Caco-2 (cell line): ENCODE measurements around the gene DLGAP4. TPM values are rescaled to one million over a fixed set of nuclear protein-coding genes. Genes with fewer than 3 reads are reported as not detected.

ENCODE experiments used
- BruUV-seq: library from RNA; stranded (reverse); fragments of 400-500 nt; replicated peaks from 2 replicates; lab custom pipeline; 2021; lab: Mats Ljungman, UMichigan
- CTCF ChIA-PET: fragments of 300-600 bp; sonication (Branson Sonifier 250); formaldehyde crosslinking; loops from one replicate; lab custom pipeline; 2022; ENCODE audit warnings: antibody characterized with exemption; lab: Charles Lee
- POLR2A ChIA-PET: fragments of 300-600 bp; sonication (Branson Sonifier 250); formaldehyde crosslinking; loops from one replicate; lab custom pipeline; 2022; ENCODE audit warnings: antibody characterized with exemption; lab: Charles Lee
- DNase-seq, 2 experiments: peaks; one replicate each; pipeline versions ENCODE4 v3.0.0 to v3.0.0-alpha.2; 2020 to 2022
- H3K27me3 ChIP-seq: replicated peaks from 2 replicates; pipeline ENCODE4 v1.6.0; 2011; ENCODE audit warnings: low read length; ENCODE audit not compliant: control insufficient read depth, insufficient read depth
- H3K36me3 ChIP-seq: 2 replicates; pipeline ENCODE4 v1.5.1; 2011; ENCODE audit warnings: low read length; ENCODE audit not compliant: control insufficient read depth, insufficient read depth
- H3K4me1 ChIP-seq: fragments of 250-450 bp; sonication (Bioruptor Pico); 2 replicates; pipeline ENCODE4 v1.5.1; 2020; ENCODE audit warnings: mild to moderate bottlenecking
- H3K4me3 ChIP-seq: 2 replicates; pipeline ENCODE4 v1.5.1; 2011; ENCODE audit warnings: low read depth, mild to moderate bottlenecking, control low read depth, low read length
- H3K9me3 ChIP-seq: fragments of 250-450 bp; sonication (Bioruptor Pico); 2 replicates; pipeline ENCODE4 v1.5.1; 2020; ENCODE audit warnings: mild to moderate bottlenecking, moderate library complexity
- H3K27ac Mint-ChIP-seq: one replicate; pipeline ENCODE4 v1.8.0; 2022; ENCODE audit warnings: mixed read lengths; ENCODE audit not compliant: unreplicated experiment
- H3K27me3 Mint-ChIP-seq: one replicate; pipeline ENCODE4 v1.8.0; 2022; ENCODE audit warnings: mixed read lengths; ENCODE audit not compliant: insufficient read depth, unreplicated experiment
- H3K36me3 Mint-ChIP-seq: one replicate; pipeline ENCODE4 v1.8.0; 2022; ENCODE audit warnings: mild to moderate bottlenecking, mixed read lengths; ENCODE audit not compliant: insufficient read depth, unreplicated experiment
- H3K4me1 Mint-ChIP-seq: one replicate; pipeline ENCODE4 v1.8.0; 2022; ENCODE audit warnings: low read depth, mixed read lengths; ENCODE audit not compliant: unreplicated experiment
- H3K4me3 Mint-ChIP-seq: one replicate; pipeline ENCODE4 v1.8.0; 2022; ENCODE audit warnings: mild to moderate bottlenecking, moderate library complexity, mixed read lengths; ENCODE audit not compliant: unreplicated experiment
- H3K9me3 Mint-ChIP-seq: one replicate; pipeline ENCODE4 v1.8.0; 2022; ENCODE audit warnings: mixed read lengths; ENCODE audit not compliant: unreplicated experiment
- CTCF ChIP-seq, 2 experiments: fragments of 200-600 bp in 1 of 2; IDR thresholded peaks; 1 replicate in 1 of 2; 2 replicates in 1 of 2; pipeline versions ENCODE4 v1.5.1 to v1.8.0; 2011 to 2022; ENCODE audit warnings: antibody characterized with exemption in 1 of 2, control low read depth in 1 of 2, inconsistent platforms in 1 of 2, low read depth in 1 of 2, low read length in 1 of 2, mild to moderate bottlenecking in 1 of 2, moderate library complexity in 1 of 2; ENCODE audit not compliant: insufficient read depth in 1 of 2, severe bottlenecking in 1 of 2, unreplicated experiment in 1 of 2
- intact Hi-C: fragments of 100-400 bp; cut with micrococcal nuclease; formaldehyde crosslinking; loops from one replicate; pipeline ENCODE4 v1.10.0; 2022; ENCODE audit not compliant: unreplicated experiment
- total RNA-seq: library from RNA; stranded (reverse); gene quantifications from 2 replicates; pipeline ENCODE4 v1.2.3, GENCODE V29; 2022

The DLGAP4 gene
- total RNA-seq, 1 experiment from 2014 or later = 122 TPM

DNA sequence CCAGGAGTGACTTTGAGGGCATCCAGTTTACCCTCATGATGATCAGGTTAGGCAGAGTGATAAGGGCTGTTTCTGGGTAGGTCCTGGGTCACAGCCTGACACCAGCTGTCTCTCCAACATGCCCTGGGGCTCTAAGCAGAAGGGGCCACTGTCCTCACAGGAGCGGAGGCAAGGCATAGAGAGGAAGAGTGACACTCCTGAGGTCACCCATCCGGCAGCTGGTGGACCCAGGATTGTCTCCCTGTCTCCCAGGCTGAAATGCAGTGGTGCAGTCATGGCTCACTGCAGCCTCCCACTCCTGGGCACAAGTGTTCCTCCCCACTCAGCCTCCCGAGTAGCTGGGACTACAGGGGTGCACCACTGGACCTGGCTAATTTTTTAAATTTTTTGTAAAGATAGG, 12.0 kb downstream of the DLGAP4 start:
- H3K9me3 Mint-ChIP-seq = no peaks in the 10 kb centered on the region
- peak; percentile 53 to 75 for DNase-seq
- ChIA-PET CTCF (no interaction called here), POLR2A (no interaction called here)
- intact Hi-C loops = no loop called here
- no peaks in the 10 kb centered on the region for H3K36me3 ChIP-seq
- H3K27ac Mint-ChIP-seq = no peak overlapping the region
- no TSS peak for BruUV-seq
- no peaks in the 10 kb centered on the region for H3K36me3 Mint-ChIP-seq
- H3K27me3 ChIP-seq = no peaks in the 10 kb centered on the region; the same call in 1 of the 2 replicates
- no peak overlapping the region for H3K4me3 Mint-ChIP-seq
- no peaks in the 10 kb centered on the region for H3K4me1 ChIP-seq
- no peaks in the 10 kb centered on the region for H3K4me1 Mint-ChIP-seq
- peaks cover 14% of the 10 kb centered on the region for H3K27me3 Mint-ChIP-seq
- H3K4me3 ChIP-seq = no peak overlapping the region
- no peaks in the 10 kb centered on the region; the same call in 1 of the 2 replicates for H3K9me3 ChIP-seq
- TF ChIP-seq CTCF (IDR thresholded peaks at IDR 0.05; ENCODE audit: insufficient read depth in 1 of 2, low read depth in 1 of 2, low read length in 1 of 2, severe bottlenecking in 1 of 2, unreplicated experiment in 1 of 2) = no peak

DNA sequence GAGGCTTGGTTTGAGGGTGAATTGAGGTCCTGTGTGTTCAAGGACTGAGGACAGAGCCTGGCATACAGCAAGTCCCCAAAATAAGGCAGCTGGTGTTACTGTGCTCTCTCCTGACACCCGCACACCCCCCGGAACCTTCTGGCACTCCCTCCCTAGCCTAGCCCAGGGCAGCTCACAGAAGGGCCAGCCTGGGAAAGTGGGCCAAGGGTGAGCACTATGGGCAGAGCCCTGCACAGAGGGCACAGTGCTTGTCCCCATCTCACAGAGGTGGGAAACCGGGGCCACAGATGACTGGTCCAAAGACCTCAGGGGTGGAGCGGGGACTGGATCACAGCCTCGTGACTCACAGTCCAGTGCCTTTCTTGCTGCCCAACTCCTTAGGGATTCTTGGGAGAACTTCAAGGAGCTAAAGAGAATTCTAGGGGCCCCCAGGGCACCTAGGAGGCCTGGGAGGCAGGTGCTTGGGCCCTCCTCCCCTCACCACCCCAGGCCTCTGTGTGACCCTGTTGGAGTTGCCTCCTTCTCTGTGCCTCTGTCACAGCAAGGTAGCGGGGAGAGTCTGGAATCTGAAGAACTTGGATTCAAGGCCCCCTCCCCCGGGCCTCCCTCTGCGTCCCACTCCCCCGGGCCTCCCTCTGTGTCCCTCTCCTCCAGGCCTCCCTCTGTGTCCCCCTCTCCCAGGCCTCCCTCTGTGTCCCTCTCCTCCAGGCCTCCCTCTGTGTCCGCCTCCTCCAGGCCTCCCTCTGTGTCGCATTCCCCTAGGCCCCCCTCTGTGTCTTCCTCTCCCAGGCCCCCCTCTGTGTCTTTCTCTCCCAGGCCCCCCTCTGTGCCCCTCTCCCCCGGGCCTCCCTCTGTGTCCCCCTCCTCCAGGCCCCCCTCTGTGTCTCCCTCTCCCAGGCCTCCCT, 13.5 kb downstream of the DLGAP4 start:
- no peak for TF ChIP-seq CTCF (IDR thresholded peaks at IDR 0.05; ENCODE audit: insufficient read depth in 1 of 2, low read depth in 1 of 2, low read length in 1 of 2, severe bottlenecking in 1 of 2, unreplicated experiment in 1 of 2)
- peak in 1 of 2 experiments; percentile 37 for DNase-seq
- H3K4me3 ChIP-seq = no peak overlapping the region
- no peaks in the 10 kb centered on the region; the same call in 1 of the 2 replicates for H3K27me3 ChIP-seq
- no peaks in the 10 kb centered on the region; the same call in 1 of the 2 replicates for H3K9me3 ChIP-seq
- intact Hi-C loops = no loop called here
- Mint-ChIP-seq H3K9me3 (no peaks in the 10 kb centered on the region), H3K27ac (no peak overlapping the region), H3K4me3 (no peak overlapping the region), H3K27me3 (peaks cover 13% of the 10 kb centered on the region), H3K4me1 (no peaks in the 10 kb centered on the region), H3K36me3 (no peaks in the 10 kb centered on the region)
- POLR2A ChIA-PET = interaction anchor here (0.7 kb wide), 1 partner anchor 131 kb away, joined by 9 read pairs; no protein-coding TSS in a partner anchor
- CTCF ChIA-PET = no interaction called here
- H3K36me3 ChIP-seq = no peaks in the 10 kb centered on the region
- no peaks in the 10 kb centered on the region for H3K4me1 ChIP-seq
- BruUV-seq = no TSS peak

GRCh38 chr20:36320261-36320897, 14.2 kb downstream of the DLGAP4 start:
- no peak for DNase-seq
- intact Hi-C loops = no loop called here
- H3K27me3 Mint-ChIP-seq = peaks cover 13% of the 10 kb centered on the region
- no peaks in the 10 kb centered on the region for H3K36me3 Mint-ChIP-seq
- H3K4me1 Mint-ChIP-seq = no peaks in the 10 kb centered on the region
- H3K4me3 Mint-ChIP-seq = no peak overlapping the region
- ChIA-PET CTCF (no interaction called here), POLR2A (interaction anchor here (0.7 kb wide), 1 partner anchor 130 kb away, joined by 9 read pairs; no protein-coding TSS in a partner anchor)
- no peak overlapping the region for H3K27ac Mint-ChIP-seq
- Histone ChIP-seq H3K36me3 (no peaks in the 10 kb centered on the region), H3K27me3 (no peaks in the 10 kb centered on the region; the same call in 1 of the 2 replicates), H3K4me1 (no peaks in the 10 kb centered on the region), H3K9me3 (peaks cover 5% of the 10 kb centered on the region), H3K4me3 (no peak overlapping the region)
- TF ChIP-seq CTCF (IDR thresholded peaks at IDR 0.05; ENCODE audit: insufficient read depth in 1 of 2, low read depth in 1 of 2, low read length in 1 of 2, severe bottlenecking in 1 of 2, unreplicated experiment in 1 of 2) = no peak
- no TSS peak for BruUV-seq
- H3K9me3 Mint-ChIP-seq = no peaks in the 10 kb centered on the region
